CD4-positive, alpha-beta T cell treated with Interleukin-4 for 4 hours (primary cell): ENCODE measurements around the gene ZNRF4.

Experiments
- DNase-seq: peaks from one replicate; pipeline ENCODE4 v3.0.0-alpha.2; 2020

ZNRF4 gene

GRCh38 chr19:5444431-5444830 lies 10.8 kb upstream of the ZNRF4 start:
- DNase-seq = no peak

DNA sequence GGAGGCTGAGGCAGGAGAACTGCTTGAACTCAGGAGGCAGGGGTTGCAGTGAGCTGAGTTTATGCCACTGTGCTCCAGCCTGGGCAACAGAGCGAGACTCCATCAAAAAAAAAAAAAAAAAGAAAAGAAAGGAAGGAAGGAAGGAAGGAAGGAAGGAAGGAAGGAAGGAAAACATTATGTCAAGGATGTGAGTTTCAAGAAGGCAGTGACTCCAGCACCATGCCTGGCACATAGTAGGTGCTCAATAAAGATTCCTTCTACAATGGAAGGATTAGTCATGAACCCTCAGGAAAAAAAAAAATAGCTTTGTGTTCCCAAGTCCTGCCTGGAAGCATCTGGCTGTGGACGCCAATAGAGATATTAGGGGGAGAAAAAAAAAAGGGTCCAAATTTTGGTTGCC lies 10.1 kb upstream of the ZNRF4 start:
- DNase-seq = no peak

GRCh38 chr19:5445561-5446055 lies 9.6 kb upstream of the ZNRF4 start:
- no peak for DNase-seq

- DNase-seq = no peak
Observed at GRCh38 chr19:5447700-5448311, 7.4 kb upstream of the ZNRF4 start.

GRCh38 chr19:5448374-5448773 lies 6.8 kb upstream of the ZNRF4 start:
- DNase-seq = no peak

- DNase-seq = no peak
Observed at GRCh38 chr19:5450482-5451126, 4.6 kb upstream of the ZNRF4 start.

- no peak for DNase-seq
Observed at GRCh38 chr19:5451494-5451893, 3.7 kb upstream of the ZNRF4 start.

DNA sequence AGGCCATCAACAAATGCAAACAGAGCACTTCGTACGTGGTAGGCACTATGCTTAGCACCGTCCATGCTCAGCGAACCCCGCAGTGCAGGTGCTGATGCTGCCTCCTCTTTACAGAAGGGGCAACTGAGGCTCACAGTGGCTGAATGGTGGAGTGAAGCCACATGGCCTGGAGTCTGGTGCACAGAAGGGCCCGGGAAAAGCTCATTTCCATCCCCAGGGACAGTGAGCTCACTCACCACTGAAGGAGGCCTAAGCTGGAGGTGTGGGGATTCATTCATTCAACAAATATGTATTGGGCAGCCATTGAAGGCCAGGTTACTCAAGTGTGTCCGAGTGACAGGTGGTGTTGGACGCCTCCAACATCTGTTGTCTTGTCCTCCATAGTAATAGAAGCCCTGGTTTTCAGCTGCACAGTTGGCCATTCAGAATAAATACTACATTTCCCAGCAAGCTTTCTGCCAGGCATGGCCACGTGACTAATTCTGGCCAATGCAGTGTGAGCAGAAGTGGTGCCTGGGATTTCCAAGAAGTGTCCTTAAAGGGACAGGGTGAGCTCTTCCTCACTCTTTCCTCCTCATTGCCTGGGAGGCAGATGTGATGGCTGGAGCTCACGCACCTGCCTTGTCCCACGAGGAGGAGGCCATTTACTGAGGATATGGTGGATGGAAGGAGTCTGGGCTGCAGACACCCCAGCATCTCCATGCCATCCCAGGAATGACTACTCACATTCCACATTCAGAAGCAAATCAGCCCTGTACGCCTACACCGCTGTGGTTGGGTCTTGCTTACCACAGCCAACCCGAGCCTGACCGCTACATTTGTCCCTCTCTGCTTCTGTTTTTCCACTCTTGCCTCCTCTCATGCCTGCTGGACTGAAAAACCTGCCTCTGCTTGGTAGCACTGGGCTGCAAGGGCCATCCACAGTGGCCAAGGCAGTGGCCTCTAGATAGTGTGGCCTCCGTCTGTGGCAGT lies 2.3 kb upstream of the ZNRF4 start:
- DNase-seq = no peak

DNA sequence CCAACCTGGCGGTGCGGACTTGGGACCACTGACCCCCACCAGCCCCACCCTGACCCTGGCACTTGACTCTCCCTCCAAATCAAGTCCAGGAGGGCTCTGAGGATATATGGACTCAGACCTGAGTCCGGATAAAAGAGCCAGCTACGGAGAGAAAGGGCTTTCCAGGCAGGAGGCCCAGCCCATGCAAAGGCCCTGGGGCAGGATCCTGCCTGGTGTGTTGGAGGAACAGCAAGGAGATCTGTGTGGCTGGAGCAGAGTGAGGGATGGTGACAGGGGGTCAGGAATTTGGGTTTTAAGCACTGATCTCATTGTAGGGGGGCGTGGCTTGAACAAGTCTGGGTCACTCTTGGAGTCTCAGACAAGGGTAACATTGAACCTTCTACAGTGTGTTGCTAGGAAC lies 474 bp upstream of the ZNRF4 start:
- no peak for DNase-seq

GRCh38 chr19:5456130-5456840 lies 1.1 kb downstream of the ZNRF4 start:
- no peak for DNase-seq

DNA sequence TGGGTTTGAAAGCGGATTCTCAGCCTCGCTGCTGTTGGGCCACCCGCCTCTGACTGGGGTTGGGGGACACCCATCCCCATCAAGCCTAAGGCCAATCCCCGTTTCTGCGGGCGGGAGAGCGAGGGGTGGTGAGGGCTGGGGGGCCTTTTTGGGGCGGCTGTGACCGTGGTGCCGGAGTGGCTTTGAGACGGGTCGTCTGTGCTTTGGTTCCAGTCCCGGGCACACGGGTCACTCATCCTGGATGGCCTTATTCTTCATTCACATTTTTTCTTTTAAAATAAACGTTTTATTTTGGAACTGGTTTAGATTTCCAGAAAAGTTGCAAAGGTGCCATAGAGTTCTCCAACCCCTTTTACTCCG lies 1.6 kb downstream of the ZNRF4 start:
- DNase-seq = no peak

GRCh38 chr19:5457709-5458108 lies 2.5 kb downstream of the ZNRF4 start:
- DNase-seq = no peak

GRCh38 chr19:5458420-5458819 lies 3.2 kb downstream of the ZNRF4 start:
- DNase-seq = no peak

GRCh38 chr19:5459360-5459759 lies 4.1 kb downstream of the ZNRF4 start:
- no peak for DNase-seq

GRCh38 chr19:5460748-5461147 lies 5.5 kb downstream of the ZNRF4 start:
- no peak for DNase-seq

- no peak for DNase-seq
Observed at GRCh38 chr19:5463959-5464358, 8.7 kb downstream of the ZNRF4 start.

DNA sequence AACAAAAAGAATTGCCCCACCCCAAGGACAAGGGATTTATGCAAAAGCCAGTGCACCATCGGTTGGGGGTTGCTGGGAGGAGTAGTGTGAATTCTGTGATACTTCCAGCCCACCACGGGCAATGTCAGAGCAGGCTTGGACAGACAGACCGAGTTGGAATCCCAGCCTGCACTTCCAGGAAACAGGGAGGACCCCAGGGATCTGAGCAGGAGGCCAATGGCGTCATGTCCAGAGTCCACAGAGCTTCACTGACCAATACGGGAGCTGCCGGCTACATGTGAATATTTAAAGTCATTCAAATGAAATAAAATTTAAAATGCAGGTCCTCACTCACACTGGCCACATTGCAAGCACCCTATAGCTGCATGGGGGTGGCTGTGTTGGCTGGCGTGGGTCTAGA lies 10.9 kb downstream of the ZNRF4 start:
- DNase-seq = no peak

DNA sequence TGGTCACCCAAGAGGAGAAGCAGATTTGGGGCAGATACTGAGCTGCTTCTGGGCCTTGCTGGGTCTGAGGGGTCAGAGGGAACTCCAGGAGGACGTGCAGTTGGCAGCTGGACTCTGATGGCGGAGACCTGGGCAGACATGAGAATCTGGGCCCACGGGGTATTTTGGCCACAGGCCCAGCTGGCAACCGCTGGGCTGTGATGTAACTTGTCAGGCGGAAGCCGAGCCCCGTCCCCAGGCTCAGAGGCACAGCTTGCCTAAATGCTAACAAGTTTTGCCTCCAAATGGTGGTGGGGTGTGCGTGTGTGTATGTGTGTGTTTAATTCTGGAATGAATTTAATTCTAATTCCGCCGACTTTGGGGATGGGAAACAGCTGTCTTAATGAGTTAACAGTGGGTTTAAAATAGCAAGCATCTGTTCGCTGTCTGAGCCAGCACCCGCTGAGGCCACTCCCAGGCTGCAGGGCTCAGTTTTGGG lies 11.6 kb downstream of the ZNRF4 start:
- DNase-seq = no peak

DNA sequence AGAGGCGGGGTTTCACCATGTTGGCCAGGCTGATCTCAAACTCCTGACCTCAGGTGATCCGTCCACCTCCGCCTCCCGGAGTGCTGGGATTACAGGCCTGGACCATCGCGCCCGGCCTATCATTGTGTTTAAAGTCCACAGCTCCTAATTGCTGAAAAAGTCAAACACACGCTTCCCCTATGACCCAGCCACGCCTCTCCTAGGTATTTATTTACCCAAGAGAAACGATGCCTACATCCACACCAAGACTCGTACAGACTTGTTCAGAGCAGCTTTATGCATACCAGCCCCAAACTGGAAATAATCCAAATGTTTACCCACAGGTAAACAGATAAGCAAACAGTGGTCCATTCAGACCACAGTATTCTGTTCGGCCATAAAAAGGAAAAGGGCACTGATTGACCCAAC lies 15.1 kb downstream of the ZNRF4 start:
- no peak for DNase-seq

DNA sequence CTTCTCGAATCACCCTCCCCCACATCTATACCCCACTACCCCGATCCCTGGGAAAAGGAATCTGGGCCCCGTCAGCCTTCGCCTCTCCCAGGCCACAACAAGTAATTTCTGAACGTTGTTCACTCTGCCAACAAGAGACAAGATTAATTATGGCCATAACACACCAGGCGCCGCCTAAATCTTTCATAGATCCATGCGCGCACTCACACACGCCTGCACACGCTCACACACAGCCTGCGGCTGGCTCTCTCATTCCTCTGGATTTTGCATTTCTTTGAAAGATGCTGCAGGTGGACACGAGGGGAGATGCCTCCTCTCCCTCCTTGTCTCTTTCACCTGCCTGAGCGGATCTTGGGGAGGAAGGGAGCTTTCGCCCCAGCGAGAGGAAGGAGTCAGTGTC lies 17.1 kb downstream of the ZNRF4 start:
- no peak for DNase-seq

- no peak for DNase-seq
Observed at GRCh38 chr19:5473646-5474045, 18.4 kb downstream of the ZNRF4 start.

DNA sequence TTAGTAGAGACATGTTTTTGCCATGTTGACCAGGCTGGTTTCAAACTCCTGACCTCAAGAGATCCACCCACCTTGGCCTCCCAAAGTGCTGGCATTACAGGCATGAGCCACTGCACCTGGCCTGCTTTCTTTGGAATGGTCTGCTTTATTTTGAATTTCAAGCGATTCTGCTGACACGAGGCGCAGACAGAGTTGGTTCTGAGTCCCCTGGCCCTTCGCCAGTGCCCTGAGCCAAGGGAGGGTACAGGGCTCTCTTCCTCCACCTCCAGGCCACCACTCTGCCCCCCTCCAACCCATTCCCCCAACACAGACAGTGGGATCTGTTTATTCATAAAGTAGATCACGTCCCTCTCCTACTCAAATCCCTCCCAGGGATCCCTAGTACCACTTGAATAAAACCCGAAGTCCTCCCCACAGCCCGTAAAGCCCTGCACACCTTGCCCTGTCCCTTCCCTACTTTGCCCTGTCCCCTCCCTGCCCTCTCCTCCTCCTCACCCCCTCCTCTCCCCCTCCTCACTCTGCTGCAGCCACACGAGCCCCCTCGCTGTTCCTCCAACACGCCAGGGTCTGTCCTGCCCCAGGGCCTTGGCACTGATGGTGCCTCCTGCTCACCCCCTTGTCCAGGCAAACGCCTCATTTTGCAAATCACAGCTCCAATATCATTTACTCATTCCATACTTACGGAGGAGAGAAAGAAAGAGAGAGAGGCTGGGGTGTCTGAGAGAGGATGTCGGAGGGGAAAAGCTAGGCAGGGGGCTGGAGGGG lies 22.4 kb downstream of the ZNRF4 start:
- no peak for DNase-seq
